ENCODE measurements around the gene PCDHGB3. TPM values are rescaled to one million over a fixed set of nuclear protein-coding genes. Genes with fewer than 3 reads are reported as not detected.
"Not testable (repeated sequence)": the region's sequence is repeated elsewhere in the genome, so short reads cannot be mapped to it uniquely, and the experiment has no call there.

Gene PCDHGB3
- total and polyA plus RNA-seq, 9 of the 15 experiments (the other 6 are each of a cell fraction or from before 2014, with no cell fraction given): 0.05 to 0.19 (median 0.11) TPM; not detected in 2

DNA sequence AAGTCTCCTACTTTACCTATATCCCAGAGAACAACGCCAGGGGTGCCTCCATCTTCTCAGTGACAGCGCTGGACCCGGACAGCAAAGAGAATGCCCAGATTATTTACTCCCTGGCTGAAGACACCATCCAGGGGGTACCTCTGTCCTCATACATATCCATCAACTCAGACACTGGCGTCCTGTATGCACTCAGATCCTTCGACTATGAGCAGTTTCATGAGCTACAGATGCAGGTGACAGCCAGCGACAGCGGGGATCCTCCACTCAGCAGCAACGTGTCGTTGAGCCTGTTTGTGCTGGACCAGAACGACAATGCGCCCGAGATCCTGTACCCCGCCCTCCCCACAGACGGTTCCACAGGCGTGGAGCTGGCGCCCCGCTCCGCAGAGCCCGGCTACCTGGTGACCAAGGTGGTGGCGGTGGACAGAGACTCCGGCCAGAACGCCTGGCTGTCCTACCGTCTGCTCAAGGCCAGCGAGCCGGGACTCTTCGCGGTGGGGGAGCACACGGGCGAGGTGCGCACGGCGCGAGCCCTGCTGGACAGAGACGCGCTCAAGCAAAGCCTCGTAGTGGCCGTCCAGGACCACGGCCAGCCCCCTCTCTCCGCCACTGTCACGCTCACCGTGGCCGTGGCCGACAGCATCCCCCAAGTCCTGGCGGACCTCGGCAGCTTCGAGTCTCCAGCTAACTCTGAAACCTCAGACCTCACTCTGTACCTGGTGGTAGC, 44.7 kb downstream of the PCDHGB3 start:
- H2AFZ ChIP-seq (ENCODE audit: low read depth, low read length); in situ Hi-C loops (cut with MboI); H3K27ac ChIP-seq (ENCODE audit: extremely low read depth, low read depth, low read length); H4K20me1 ChIP-seq (replicated peaks; ENCODE audit: control insufficient read depth, insufficient read depth, low read length); FAIRE-seq; H3K36me3 ChIP-seq (ENCODE audit: control insufficient read depth, insufficient read depth, low read length); BruUV-seq (replicated peaks); H3K9ac ChIP-seq (ENCODE audit: insufficient read depth in 1 of 2, low read depth in 2 of 2, low read length in 2 of 2); H3K9me3 ChIP-seq (replicated peaks; ENCODE audit: control insufficient read depth, insufficient read depth, low read depth, low read length); H3K79me2 ChIP-seq (ENCODE audit: control insufficient read depth, insufficient read depth, low read length); H3K4me3 ChIP-seq; H3K9me1 ChIP-seq (ENCODE audit: control insufficient read depth, insufficient read depth, low read length); DNase-seq (ENCODE audit: extremely low read depth in 1 of 4, low spot score in 3 of 4); H3K4me2 ChIP-seq (ENCODE audit: insufficient read depth, low read length); ATAC-seq: not testable (repeated sequence)
- H3K4me1 ChIP-seq (replicated peaks in 1 of 2; ENCODE audit: control insufficient read depth in 2 of 2, insufficient read depth in 2 of 2, low read length in 2 of 2): peaks cover 0 to 29% of the 10 kb centered on the region in 2 experiments; a peak in 2 of 5 replicates
- TF ChIP-seq, protein P1, sequence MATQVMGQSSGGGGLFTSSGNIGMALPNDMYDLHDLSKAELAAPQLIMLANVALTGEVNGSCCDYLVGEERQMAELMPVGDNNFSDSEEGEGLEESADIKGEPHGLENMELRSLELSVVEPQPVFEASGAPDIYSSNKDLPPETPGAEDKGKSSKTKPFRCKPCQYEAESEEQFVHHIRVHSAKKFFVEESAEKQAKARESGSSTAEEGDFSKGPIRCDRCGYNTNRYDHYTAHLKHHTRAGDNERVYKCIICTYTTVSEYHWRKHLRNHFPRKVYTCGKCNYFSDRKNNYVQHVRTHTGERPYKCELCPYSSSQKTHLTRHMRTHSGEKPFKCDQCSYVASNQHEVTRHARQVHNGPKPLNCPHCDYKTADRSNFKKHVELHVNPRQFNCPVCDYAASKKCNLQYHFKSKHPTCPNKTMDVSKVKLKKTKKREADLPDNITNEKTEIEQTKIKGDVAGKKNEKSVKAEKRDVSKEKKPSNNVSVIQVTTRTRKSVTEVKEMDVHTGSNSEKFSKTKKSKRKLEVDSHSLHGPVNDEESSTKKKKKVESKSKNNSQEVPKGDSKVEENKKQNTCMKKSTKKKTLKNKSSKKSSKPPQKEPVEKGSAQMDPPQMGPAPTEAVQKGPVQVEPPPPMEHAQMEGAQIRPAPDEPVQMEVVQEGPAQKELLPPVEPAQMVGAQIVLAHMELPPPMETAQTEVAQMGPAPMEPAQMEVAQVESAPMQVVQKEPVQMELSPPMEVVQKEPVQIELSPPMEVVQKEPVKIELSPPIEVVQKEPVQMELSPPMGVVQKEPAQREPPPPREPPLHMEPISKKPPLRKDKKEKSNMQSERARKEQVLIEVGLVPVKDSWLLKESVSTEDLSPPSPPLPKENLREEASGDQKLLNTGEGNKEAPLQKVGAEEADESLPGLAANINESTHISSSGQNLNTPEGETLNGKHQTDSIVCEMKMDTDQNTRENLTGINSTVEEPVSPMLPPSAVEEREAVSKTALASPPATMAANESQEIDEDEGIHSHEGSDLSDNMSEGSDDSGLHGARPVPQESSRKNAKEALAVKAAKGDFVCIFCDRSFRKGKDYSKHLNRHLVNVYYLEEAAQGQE (IDR thresholded peaks at IDR 0.05; ENCODE audit: borderline replicate concordance): 0 out of 2 replicates have a peak, but pooled peaks have one; percentile 3
- TF ChIP-seq, protein P1 (CRISPR knock-in tag; IDR thresholded peaks at IDR 0.05; ENCODE audit: low read depth): not testable (repeated sequence)
- H3K27me3 ChIP-seq (ENCODE audit: control insufficient read depth in 2 of 2, insufficient read depth in 2 of 2, low read length in 2 of 2): peaks cover 7 to 36% of the 10 kb centered on the region in 2 experiments; a peak in 4 of 5 replicates
- ChIA-PET CTCF (ENCODE audit: low intra/inter-chr PET ratio) (interaction anchor here (0.6 to 0.8 kb wide), 2 partner anchors 76 to 146 kb away, joined by 3 to 4 read pairs; no protein-coding TSS in a partner anchor), POLR2A (interaction anchor here (0.8 kb wide), 1 partner anchor 101 kb away, joined by 3 read pairs; no protein-coding TSS in a partner anchor)
- intact Hi-C loops (cut with micrococcal nuclease): loop anchor here (5.0 kb wide), 1 partner anchor 108 kb away; no protein-coding TSS in a partner anchor
- 10% methylated on average over 32 of the region's 46 CpGs for WGBS (ENCODE audit: insufficient coverage, low coverage, missing lambda C conversion rate)

Data from K562 (cell line).